ENCODE results near the gene STOX2.
"Not testable (repeated sequence)": the region's sequence is repeated elsewhere in the genome, so short reads cannot be mapped to it uniquely, and the experiment has no call there.

The STOX2 gene

GRCh38 chr4:184030764-184031163, 125.7 kb downstream of the STOX2 start:
- DNase-seq, result no peak

- DNase-seq, result no peak
Measured at GRCh38 chr4:184032091-184032490, 127.0 kb downstream of the STOX2 start.

- no peak for DNase-seq
Measured at GRCh38 chr4:184039963-184040383, 134.9 kb downstream of the STOX2 start.

GRCh38 chr4:184041156-184041555, 136.0 kb downstream of the STOX2 start:
- no peak for DNase-seq

- DNase-seq, result no peak
Measured at GRCh38 chr4:184046148-184046547, 141.0 kb downstream of the STOX2 start.

- DNase-seq, result not testable (repeated sequence)
Measured at GRCh38 chr4:184051262-184051661, 146.2 kb downstream of the STOX2 start.

- no peak for DNase-seq
Measured at GRCh38 chr4:184052616-184053015, 147.5 kb downstream of the STOX2 start.

GRCh38 chr4:184053434-184053833, 148.3 kb downstream of the STOX2 start:
- DNase-seq, result no peak

GRCh38 chr4:184056877-184057276, 151.8 kb downstream of the STOX2 start:
- no peak for DNase-seq

- DNase-seq, result no peak
Measured at GRCh38 chr4:184058026-184058425, 152.9 kb downstream of the STOX2 start.

- DNase-seq, result no peak
Measured at GRCh38 chr4:184059099-184059498, 154.0 kb downstream of the STOX2 start.

- DNase-seq, result no peak
Measured at GRCh38 chr4:184061582-184061981, 156.5 kb downstream of the STOX2 start.

GRCh38 chr4:184062769-184063168, 157.7 kb downstream of the STOX2 start:
- DNase-seq, result no peak

GRCh38 chr4:184064877-184065276, 159.8 kb downstream of the STOX2 start:
- DNase-seq, result no peak

- no peak for DNase-seq
Measured at GRCh38 chr4:184066584-184067300, 161.6 kb downstream of the STOX2 start.

- no peak for DNase-seq
Measured at GRCh38 chr4:184067931-184068554, 162.9 kb downstream of the STOX2 start.
